Ecto neural progenitor cell (in vitro differentiated cells): Measurements from ENCODE around the gene SHC3.

Experiments used
- DNase-seq: peaks from one replicate; pipeline ENCODE4 v3.0.0-alpha.2; 2018; ENCODE audit warnings: low spot score

The SHC3 gene

GRCh38 chr9:89109666-89110065, 69.0 kb downstream of the SHC3 start:
- no peak for DNase-seq

- no peak for DNase-seq
These were observed 71.2 kb downstream of the SHC3 start for GRCh38 chr9:89107406-89107805.

GRCh38 chr9:89106224-89106851, 72.3 kb downstream of the SHC3 start:
- no peak for DNase-seq

- DNase-seq: no peak
These were observed 73.8 kb downstream of the SHC3 start for GRCh38 chr9:89104821-89105220.

- no peak for DNase-seq
These were observed 81.4 kb downstream of the SHC3 start for GRCh38 chr9:89097219-89097618.

- DNase-seq: no peak
These were observed 81.8 kb downstream of the SHC3 start for GRCh38 chr9:89096807-89097206.

- no peak for DNase-seq
These were observed 82.7 kb downstream of the SHC3 start for GRCh38 chr9:89095761-89096528.

GRCh38 chr9:89093201-89093975, 85.2 kb downstream of the SHC3 start:
- DNase-seq: no peak

- DNase-seq: no peak
These were observed 89.4 kb downstream of the SHC3 start for GRCh38 chr9:89089176-89089575.

- no peak for DNase-seq
These were observed 95.0 kb downstream of the SHC3 start for GRCh38 chr9:89083626-89084025.

GRCh38 chr9:89080193-89080592, 98.4 kb downstream of the SHC3 start:
- no peak for DNase-seq

- no peak for DNase-seq
These were observed 99.2 kb downstream of the SHC3 start for GRCh38 chr9:89079391-89079790.

GRCh38 chr9:89078860-89079259, 99.8 kb downstream of the SHC3 start:
- no peak for DNase-seq

- no peak for DNase-seq
These were observed 100.2 kb downstream of the SHC3 start for GRCh38 chr9:89078421-89078820.

GRCh38 chr9:89077519-89077918, 101.1 kb downstream of the SHC3 start:
- DNase-seq: no peak

- DNase-seq: no peak
These were observed 105.2 kb downstream of the SHC3 start for GRCh38 chr9:89073397-89073796.

GRCh38 chr9:89071591-89071990, 107.0 kb downstream of the SHC3 start:
- no peak for DNase-seq

- DNase-seq: no peak
These were observed 111.8 kb downstream of the SHC3 start for GRCh38 chr9:89066835-89067234.

- no peak for DNase-seq
These were observed 112.7 kb downstream of the SHC3 start for GRCh38 chr9:89065921-89066320.

GRCh38 chr9:89060790-89061189, 117.8 kb downstream of the SHC3 start:
- no peak for DNase-seq

GRCh38 chr9:89059925-89060506, 118.6 kb downstream of the SHC3 start:
- no peak for DNase-seq

GRCh38 chr9:89058906-89059305, 119.7 kb downstream of the SHC3 start:
- DNase-seq: no peak
